ENCODE results near the gene CDH23. TPM values are rescaled to one million over a fixed set of nuclear protein-coding genes. Genes with fewer than 3 reads are reported as not detected.

Gene CDH23
- total RNA-seq, 1 donor from 2014 or later: 1.3 TPM

GRCh38 chr10:71705582-71705981 is 308.9 kb downstream of the CDH23 start:
- no peak overlapping the region for H3K4me3 Mint-ChIP-seq
- no peaks in the 10 kb centered on the region for H3K27me3 Mint-ChIP-seq
- H3K4me1 Mint-ChIP-seq: peaks cover 19% of the 10 kb centered on the region
- H3K9me3 Mint-ChIP-seq: no peaks in the 10 kb centered on the region
- no peak for DNase-seq
- H3K27ac Mint-ChIP-seq: no peak overlapping the region
- no peaks in the 10 kb centered on the region for H3K36me3 Mint-ChIP-seq (ENCODE audit: low read depth)
- intact Hi-C loops (cut with micrococcal nuclease): loop anchor here (5.0 kb wide), 1 partner anchor 323 kb away; no protein-coding TSS in a partner anchor

GRCh38 chr10:71706216-71707121 is 309.7 kb downstream of the CDH23 start:
- H3K27ac Mint-ChIP-seq: no peak overlapping the region
- H3K4me3 Mint-ChIP-seq: no peak overlapping the region
- H3K4me1 Mint-ChIP-seq: peaks cover 21% of the 10 kb centered on the region
- no peak for DNase-seq
- H3K27me3 Mint-ChIP-seq: no peaks in the 10 kb centered on the region
- intact Hi-C loops (cut with micrococcal nuclease): loop anchor here (5.0 kb wide), 1 partner anchor 324 kb away; no protein-coding TSS in a partner anchor
- H3K9me3 Mint-ChIP-seq: no peaks in the 10 kb centered on the region
- H3K36me3 Mint-ChIP-seq (ENCODE audit: low read depth): no peaks in the 10 kb centered on the region

GRCh38 chr10:71707240-71707789 is 310.6 kb downstream of the CDH23 start:
- H3K36me3 Mint-ChIP-seq (ENCODE audit: low read depth): no peaks in the 10 kb centered on the region
- H3K27me3 Mint-ChIP-seq: no peaks in the 10 kb centered on the region
- no peak overlapping the region for H3K4me3 Mint-ChIP-seq
- no peak for DNase-seq
- H3K4me1 Mint-ChIP-seq: peaks cover 27% of the 10 kb centered on the region
- no peak overlapping the region for H3K27ac Mint-ChIP-seq
- H3K9me3 Mint-ChIP-seq: no peaks in the 10 kb centered on the region
- intact Hi-C loops (cut with micrococcal nuclease): loop anchor here (5.0 kb wide), 1 partner anchor 325 kb away; no protein-coding TSS in a partner anchor

- Mint-ChIP-seq H3K4me1 (peaks cover 34% of the 10 kb centered on the region), H3K27me3 (no peaks in the 10 kb centered on the region), H3K4me3 (no peak overlapping the region), H3K27ac (no peak overlapping the region), H3K9me3 (no peaks in the 10 kb centered on the region), H3K36me3 (ENCODE audit: low read depth) (no peaks in the 10 kb centered on the region)
- intact Hi-C loops (cut with micrococcal nuclease): loop anchor here (2.0 to 5.0 kb wide), 2 partner anchors 326 to 394 kb away; no protein-coding TSS in a partner anchor
- DNase-seq: peak; percentile 91
Observed at GRCh38 chr10:71708301-71708703, 311.6 kb downstream of the CDH23 start.

GRCh38 chr10:71708897-71709882 is 312.5 kb downstream of the CDH23 start:
- intact Hi-C loops (cut with micrococcal nuclease): loop anchor here (2.0 to 5.0 kb wide), 2 partner anchors 327 to 394 kb away; no protein-coding TSS in a partner anchor
- DNase-seq: no peak
- no peaks in the 10 kb centered on the region for H3K27me3 Mint-ChIP-seq
- peaks cover 43% of the 10 kb centered on the region for H3K4me1 Mint-ChIP-seq
- no peak overlapping the region for H3K4me3 Mint-ChIP-seq
- H3K9me3 Mint-ChIP-seq: no peaks in the 10 kb centered on the region
- peak overlapping the region; percentile 4 for H3K27ac Mint-ChIP-seq
- no peaks in the 10 kb centered on the region for H3K36me3 Mint-ChIP-seq (ENCODE audit: low read depth)

GRCh38 chr10:71710519-71710918 is 313.8 kb downstream of the CDH23 start:
- H3K27ac Mint-ChIP-seq: peak overlapping the region; percentile 61
- H3K9me3 Mint-ChIP-seq: no peaks in the 10 kb centered on the region
- DNase-seq: no peak
- H3K4me1 Mint-ChIP-seq: peaks cover 52% of the 10 kb centered on the region
- intact Hi-C loops (cut with micrococcal nuclease): no loop called here
- no peaks in the 10 kb centered on the region for H3K36me3 Mint-ChIP-seq (ENCODE audit: low read depth)
- H3K27me3 Mint-ChIP-seq: no peaks in the 10 kb centered on the region
- no peak overlapping the region for H3K4me3 Mint-ChIP-seq

- no peaks in the 10 kb centered on the region for H3K9me3 Mint-ChIP-seq
- intact Hi-C loops (cut with micrococcal nuclease): no loop called here
- DNase-seq: no peak
- H3K27ac Mint-ChIP-seq: peak overlapping the region; percentile 97
- H3K4me1 Mint-ChIP-seq: peaks cover 55% of the 10 kb centered on the region
- no peaks in the 10 kb centered on the region for H3K27me3 Mint-ChIP-seq
- no peaks in the 10 kb centered on the region for H3K36me3 Mint-ChIP-seq (ENCODE audit: low read depth)
- H3K4me3 Mint-ChIP-seq: no peak overlapping the region
Observed at GRCh38 chr10:71711052-71711623, 314.4 kb downstream of the CDH23 start.

GRCh38 chr10:71712170-71712569 is 315.4 kb downstream of the CDH23 start:
- no peak overlapping the region for H3K4me3 Mint-ChIP-seq
- H3K4me1 Mint-ChIP-seq: peaks cover 59% of the 10 kb centered on the region

GRCh38 chr10:71712572-71713134 is 315.9 kb downstream of the CDH23 start:
- intact Hi-C loops (cut with micrococcal nuclease): loop anchor here (1.0 kb wide), 1 partner anchor 14 kb away; no protein-coding TSS in a partner anchor
- peak overlapping the region; percentile 97 for H3K27ac Mint-ChIP-seq
- no peaks in the 10 kb centered on the region for H3K27me3 Mint-ChIP-seq
- H3K9me3 Mint-ChIP-seq: no peaks in the 10 kb centered on the region
- no peaks in the 10 kb centered on the region for H3K36me3 Mint-ChIP-seq (ENCODE audit: low read depth)
- H3K4me1 Mint-ChIP-seq: peaks cover 58% of the 10 kb centered on the region
- DNase-seq: peak; percentile 68
- H3K4me3 Mint-ChIP-seq: peak overlapping the region; percentile 77

More at GRCh38 chr10:71712170-71712569, 315.4 kb downstream of the CDH23 start:
- no peak for DNase-seq
- Mint-ChIP-seq H3K27me3 (no peaks in the 10 kb centered on the region), H3K36me3 (ENCODE audit: low read depth) (no peaks in the 10 kb centered on the region), H3K27ac (peak overlapping the region; percentile 97), H3K9me3 (no peaks in the 10 kb centered on the region)
- intact Hi-C loops (cut with micrococcal nuclease): no loop called here

GRCh38 chr10:71713135-71714030 is 316.7 kb downstream of the CDH23 start:
- peak overlapping the region; percentile 77 for H3K4me3 Mint-ChIP-seq
- H3K36me3 Mint-ChIP-seq (ENCODE audit: low read depth): no peaks in the 10 kb centered on the region
- H3K9me3 Mint-ChIP-seq: no peaks in the 10 kb centered on the region
- peaks cover 52% of the 10 kb centered on the region for H3K4me1 Mint-ChIP-seq
- no peaks in the 10 kb centered on the region for H3K27me3 Mint-ChIP-seq
- H3K27ac Mint-ChIP-seq: peak overlapping the region; percentile 97
- DNase-seq: peak; percentile 81
- intact Hi-C loops (cut with micrococcal nuclease): loop anchor here (1.0 kb wide), 1 partner anchor 13 kb away; no protein-coding TSS in a partner anchor

GRCh38 chr10:71714031-71714410 is 317.3 kb downstream of the CDH23 start:
- DNase-seq: no peak
- Mint-ChIP-seq H3K27ac (peak overlapping the region; percentile 97), H3K4me1 (peaks cover 51% of the 10 kb centered on the region), H3K36me3 (ENCODE audit: low read depth) (no peaks in the 10 kb centered on the region), H3K27me3 (no peaks in the 10 kb centered on the region), H3K9me3 (no peaks in the 10 kb centered on the region), H3K4me3 (peak overlapping the region; percentile 77)
- intact Hi-C loops (cut with micrococcal nuclease): no loop called here

- H3K27me3 Mint-ChIP-seq: no peaks in the 10 kb centered on the region
- peak overlapping the region; percentile 77 for H3K4me3 Mint-ChIP-seq
- DNase-seq: no peak
- no peaks in the 10 kb centered on the region for H3K9me3 Mint-ChIP-seq
- H3K4me1 Mint-ChIP-seq: peaks cover 46% of the 10 kb centered on the region
- H3K27ac Mint-ChIP-seq: peak overlapping the region; percentile 97
- intact Hi-C loops (cut with micrococcal nuclease): no loop called here
- H3K36me3 Mint-ChIP-seq (ENCODE audit: low read depth): no peaks in the 10 kb centered on the region
Observed at GRCh38 chr10:71714592-71714991, 317.9 kb downstream of the CDH23 start.

Measured in activated CD4-positive, alpha-beta T cell treated with anti-CD3 and anti-CD28 coated beads, Interleukin-2, amount 10 ng/mL, durations not matched to agents 24 days and 14 days (primary cell).